HG03045 (cell line): Measurements from ENCODE around the gene TFF3.

ENCODE experiments used
- ATAC-seq: cut with Tn5 transposase; IDR thresholded peaks from one replicate; pipeline ENCODE4 v1.9.1; 2021; ENCODE audit warnings: mild to moderate bottlenecking, moderate library complexity; ENCODE audit not compliant: unreplicated experiment

Gene TFF3

DNA sequence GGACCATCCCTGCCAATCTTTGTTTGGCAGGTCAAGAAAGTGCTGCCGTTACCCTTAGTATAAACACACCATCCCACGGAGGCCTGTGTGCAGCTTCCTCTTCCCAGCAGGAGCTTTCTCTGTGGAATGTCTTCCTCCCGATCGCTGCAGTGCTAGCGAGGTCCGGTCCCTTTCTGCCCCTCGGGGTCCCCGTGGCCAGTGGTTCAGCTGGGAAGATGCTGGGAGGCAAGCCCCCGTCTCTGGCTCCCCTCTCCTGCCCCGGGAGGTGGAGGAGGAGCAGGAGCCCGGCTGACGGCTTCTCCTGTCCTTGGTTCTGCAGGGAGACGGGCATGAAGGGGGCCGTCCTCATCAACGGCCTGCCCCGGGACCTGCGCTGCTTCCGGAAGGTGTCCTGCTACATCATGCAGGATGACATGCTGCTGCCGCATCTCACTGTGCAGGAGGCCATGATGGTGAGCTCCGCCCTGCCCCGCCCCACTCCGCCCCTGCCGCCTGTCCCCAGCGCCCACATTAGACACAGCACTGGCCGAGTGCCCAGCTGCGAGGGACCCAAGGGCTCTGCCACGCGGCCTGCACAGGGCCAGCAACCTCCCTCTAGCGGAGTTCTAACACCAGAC is 42.1 kb downstream of the TFF3 start:
- no peak for ATAC-seq

- no peak for ATAC-seq
Measured at GRCh38 chr21:42272109-42272962, 42.9 kb downstream of the TFF3 start.

GRCh38 chr21:42271065-42271464 is 44.1 kb downstream of the TFF3 start:
- ATAC-seq: no peak

- ATAC-seq: no peak
Measured at GRCh38 chr21:42269386-42269785, 45.8 kb downstream of the TFF3 start.

DNA sequence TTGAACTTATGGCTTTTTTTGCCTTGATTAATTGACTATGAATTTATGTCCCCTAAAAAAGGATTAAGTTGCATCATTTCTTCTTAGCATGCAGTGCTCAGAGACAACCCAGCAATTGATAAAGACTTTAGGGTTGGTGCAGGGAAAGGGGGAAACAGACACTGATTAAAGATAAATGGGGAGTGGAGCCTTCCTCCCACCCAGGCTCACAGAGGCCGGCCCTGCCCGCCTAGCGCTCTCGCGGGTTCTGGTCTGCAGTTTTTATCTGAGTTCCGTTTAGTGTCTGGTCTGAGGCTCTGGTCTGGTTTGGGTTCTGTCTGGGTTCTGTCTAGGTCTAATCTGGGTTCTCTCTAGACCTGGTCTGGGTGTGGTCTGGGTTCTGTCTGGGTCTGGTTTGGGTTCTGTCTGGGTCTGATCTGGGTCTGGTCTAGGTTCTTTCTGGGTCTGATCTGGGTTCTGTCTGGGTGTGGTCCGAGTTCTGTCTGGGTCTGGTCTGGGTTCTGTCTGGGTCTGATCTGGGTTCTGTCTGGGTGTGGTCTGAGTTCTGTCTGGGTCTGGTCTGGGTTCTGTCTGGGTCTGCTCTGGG is 48.1 kb downstream of the TFF3 start:
- no peak for ATAC-seq

GRCh38 chr21:42265231-42265812 is 49.9 kb downstream of the TFF3 start:
- ATAC-seq: no peak

DNA sequence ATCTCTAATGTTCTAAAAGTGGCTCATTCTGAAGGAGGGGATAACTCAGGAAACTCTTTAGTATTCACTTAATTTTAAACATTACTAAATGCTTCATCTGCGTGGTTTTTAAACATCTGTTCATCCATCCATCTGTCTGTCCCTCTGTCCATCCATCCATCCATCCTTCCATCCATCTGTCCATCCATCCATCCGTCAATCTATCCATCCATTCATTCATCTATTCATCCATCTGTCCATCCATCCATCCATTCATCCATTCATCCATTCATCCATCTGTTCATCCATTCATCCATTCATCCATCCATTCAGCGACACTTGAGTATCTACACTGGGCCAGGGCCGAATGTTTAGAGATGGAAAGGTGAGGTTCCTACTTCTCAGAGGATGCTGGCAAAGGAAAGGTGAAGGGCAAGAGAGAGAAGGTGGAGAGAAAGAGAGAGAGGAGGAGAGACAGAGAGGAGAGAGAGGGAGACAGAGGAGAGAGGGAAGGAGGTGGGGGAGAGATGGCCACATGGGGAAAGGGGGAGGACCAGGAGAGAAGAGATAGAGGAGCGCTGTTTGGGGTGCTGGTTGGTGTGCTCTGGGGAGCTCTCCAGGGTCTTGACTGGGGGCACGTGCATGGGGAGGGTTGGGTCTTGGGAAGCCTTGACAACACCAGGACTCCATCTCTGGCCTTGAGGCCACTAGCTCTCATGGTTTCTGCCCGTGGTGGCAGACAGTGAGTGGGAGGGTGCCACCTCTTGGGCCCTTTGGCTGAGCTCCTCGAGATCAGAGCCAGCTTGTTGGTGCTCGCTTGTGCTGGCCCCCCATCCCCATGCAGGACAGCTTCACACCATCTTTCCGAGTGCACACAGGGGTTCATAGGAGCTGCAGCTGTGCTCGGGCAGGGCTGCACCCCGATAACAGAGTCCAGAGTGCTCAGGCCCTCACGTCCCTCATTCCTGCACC is 50.7 kb downstream of the TFF3 start:
- ATAC-seq: no peak

DNA sequence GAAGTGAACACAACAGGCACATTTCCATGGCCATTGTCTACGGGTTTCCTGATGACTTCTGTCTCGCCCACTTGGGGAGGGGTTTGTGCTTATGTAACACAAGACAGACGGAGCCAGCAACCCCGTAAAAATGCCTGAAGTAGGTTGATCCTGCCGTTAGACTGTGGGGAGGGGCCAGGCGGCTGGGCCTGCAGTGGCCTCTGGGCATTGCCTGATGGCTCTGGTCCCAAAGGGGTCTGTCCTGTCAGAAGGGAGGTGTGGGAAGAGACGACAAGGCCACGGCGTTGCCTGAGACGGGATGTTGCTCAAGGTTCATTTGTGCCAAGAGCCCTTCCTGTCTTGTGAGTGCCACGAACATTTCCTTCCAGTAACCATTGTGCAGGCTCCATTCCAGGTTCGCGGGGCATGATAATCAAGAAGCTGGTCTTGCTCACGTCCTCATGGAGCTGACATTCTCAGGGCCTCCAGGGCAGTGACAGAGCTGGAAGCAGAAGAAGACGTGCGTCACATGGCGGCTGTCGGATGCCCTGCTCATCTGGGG is 51.5 kb downstream of the TFF3 start:
- ATAC-seq: no peak

DNA sequence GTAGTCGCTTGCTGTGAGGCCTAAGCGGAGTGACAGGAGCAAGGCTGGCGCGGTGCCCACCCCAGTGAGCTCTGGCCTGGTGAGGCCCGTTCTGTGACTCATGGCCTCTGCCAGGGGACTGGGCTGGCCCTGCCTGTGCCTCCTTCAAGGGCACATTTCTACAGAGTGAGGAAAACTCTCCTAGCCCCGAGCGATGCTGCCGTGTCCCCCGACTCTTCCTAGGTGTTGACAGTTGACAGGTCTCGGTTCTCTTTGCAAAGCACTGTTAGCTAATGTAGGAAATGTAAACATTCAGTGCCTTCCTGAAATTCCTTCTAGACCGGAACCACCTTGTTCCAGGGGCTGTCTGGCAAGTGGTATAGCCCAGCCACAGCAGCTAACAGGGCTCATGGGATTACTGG is 52.4 kb downstream of the TFF3 start:
- ATAC-seq: no peak

- no peak for ATAC-seq
Measured at GRCh38 chr21:42261829-42262200, 53.4 kb downstream of the TFF3 start.
